Hypothalamus (tissue), 51 donors: ENCODE results near the gene SLC22A13.
"Not testable (repeated sequence)": the region's sequence is repeated elsewhere in the genome, so short reads cannot be mapped to it uniquely, and the experiment has no call there.

ENCODE experiments used
- DNase-seq, 51 donors: peaks; one replicate each; lab custom pipeline; 2025; lab: John Stamatoyannopoulos, UW

SLC22A13 gene

GRCh38 chr3:38260474-38260873 is 5.1 kb upstream of the SLC22A13 start:
- no peak for DNase-seq

GRCh38 chr3:38264353-38264771 is 1.2 kb upstream of the SLC22A13 start:
- peak in 2 of 51 donors; percentile 2 to 28 for DNase-seq

GRCh38 chr3:38264779-38265178 is 833 bp upstream of the SLC22A13 start:
- DNase-seq = no peak

GRCh38 chr3:38266810-38267209 is 1.2 kb downstream of the SLC22A13 start:
- no peak for DNase-seq

GRCh38 chr3:38267662-38268061 is 2.0 kb downstream of the SLC22A13 start:
- no peak for DNase-seq

- DNase-seq = no peak
Measured at GRCh38 chr3:38268087-38268486, 2.5 kb downstream of the SLC22A13 start.

GRCh38 chr3:38268522-38268921 is 2.9 kb downstream of the SLC22A13 start:
- DNase-seq = no peak

- no peak for DNase-seq
Measured at GRCh38 chr3:38270606-38271005, 5.0 kb downstream of the SLC22A13 start.

GRCh38 chr3:38271553-38271952 is 5.9 kb downstream of the SLC22A13 start:
- DNase-seq = no peak

- no peak for DNase-seq
Measured at GRCh38 chr3:38274864-38275649, 9.4 kb downstream of the SLC22A13 start.

- DNase-seq = no peak
Measured at GRCh38 chr3:38275658-38276057, 10.0 kb downstream of the SLC22A13 start.

- no peak for DNase-seq
Measured at GRCh38 chr3:38276081-38276916, 10.7 kb downstream of the SLC22A13 start.

GRCh38 chr3:38276917-38277630 is 11.5 kb downstream of the SLC22A13 start:
- no peak for DNase-seq

GRCh38 chr3:38278841-38279240 is 13.2 kb downstream of the SLC22A13 start:
- no peak for DNase-seq

- no peak for DNase-seq
Measured at GRCh38 chr3:38281895-38282686, 16.5 kb downstream of the SLC22A13 start, which contains the start of gene SLC22A14. SLC22A14 (plus strand) TSS chr3:38282294; CDS start chr3:38306027, 23,733 bp downstream.

- DNase-seq = no peak
Measured at GRCh38 chr3:38283810-38284755, 18.5 kb downstream of the SLC22A13 start.

- DNase-seq = no peak
Measured at GRCh38 chr3:38284756-38285150, 19.1 kb downstream of the SLC22A13 start.

GRCh38 chr3:38289286-38290217 is 23.9 kb downstream of the SLC22A13 start:
- DNase-seq = not testable (repeated sequence)
